ENCODE measurements around the gene ARHGAP24.

DNA sequence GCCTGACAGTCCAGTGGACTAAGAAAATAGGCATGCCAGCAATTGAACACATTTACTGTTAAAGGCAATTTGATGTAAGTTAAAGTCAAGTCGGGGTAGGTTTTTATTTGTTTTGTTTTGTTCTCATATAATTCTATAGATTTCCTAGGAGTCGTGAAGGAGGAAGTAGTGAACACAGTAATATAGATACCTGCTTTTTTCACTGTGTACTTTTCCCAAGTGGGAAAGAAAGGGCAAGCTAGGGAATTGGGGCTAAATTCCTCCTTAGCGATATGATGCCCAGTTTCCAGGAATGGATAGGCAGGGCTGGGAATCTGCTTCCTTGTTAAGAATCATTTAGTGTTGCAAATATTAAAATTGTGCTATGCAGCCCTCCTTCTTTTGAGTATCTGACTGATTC lies 271.0 kb downstream of the ARHGAP24 start:
- TF ChIP-seq, protein P1, sequence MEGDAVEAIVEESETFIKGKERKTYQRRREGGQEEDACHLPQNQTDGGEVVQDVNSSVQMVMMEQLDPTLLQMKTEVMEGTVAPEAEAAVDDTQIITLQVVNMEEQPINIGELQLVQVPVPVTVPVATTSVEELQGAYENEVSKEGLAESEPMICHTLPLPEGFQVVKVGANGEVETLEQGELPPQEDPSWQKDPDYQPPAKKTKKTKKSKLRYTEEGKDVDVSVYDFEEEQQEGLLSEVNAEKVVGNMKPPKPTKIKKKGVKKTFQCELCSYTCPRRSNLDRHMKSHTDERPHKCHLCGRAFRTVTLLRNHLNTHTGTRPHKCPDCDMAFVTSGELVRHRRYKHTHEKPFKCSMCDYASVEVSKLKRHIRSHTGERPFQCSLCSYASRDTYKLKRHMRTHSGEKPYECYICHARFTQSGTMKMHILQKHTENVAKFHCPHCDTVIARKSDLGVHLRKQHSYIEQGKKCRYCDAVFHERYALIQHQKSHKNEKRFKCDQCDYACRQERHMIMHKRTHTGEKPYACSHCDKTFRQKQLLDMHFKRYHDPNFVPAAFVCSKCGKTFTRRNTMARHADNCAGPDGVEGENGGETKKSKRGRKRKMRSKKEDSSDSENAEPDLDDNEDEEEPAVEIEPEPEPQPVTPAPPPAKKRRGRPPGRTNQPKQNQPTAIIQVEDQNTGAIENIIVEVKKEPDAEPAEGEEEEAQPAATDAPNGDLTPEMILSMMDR (conservative IDR thresholded peaks at IDR 0.05 in 1 of 2, IDR thresholded peaks at IDR 0.05 in 1 of 2; ENCODE audit: extremely low read depth in 1 of 2, insufficient read depth in 1 of 2, low read depth in 1 of 2, low read length in 2 of 2), result no peak
- no peak for TF ChIP-seq EZH2 (IDR thresholded peaks at IDR 0.05; ENCODE audit: borderline replicate concordance, low read length)

All from mammary epithelial cell (primary cell).